HEK293T (cell line): Measurements from ENCODE around the gene RAD17.
"Not testable (repeated sequence)": the region's sequence is repeated elsewhere in the genome, so short reads cannot be mapped to it uniquely, and the experiment has no call there.

Experiments
- CTCF ChIA-PET: fragments of 350-600 bp; formaldehyde crosslinking; extraction: SDS; loops from one replicate; lab custom pipeline; 2021; ENCODE audit warnings: antibody characterized with exemption, inconsistent platforms; lab: Yijun Ruan, JAX
- POLR2A ChIA-PET: fragments of 350-600 bp; formaldehyde crosslinking; extraction: SDS; loops from one replicate; lab custom pipeline; 2020; ENCODE audit warnings: antibody characterized with exemption, inconsistent platforms; lab: Yijun Ruan, JAX
- DNase-seq: peaks from one replicate; pipeline ENCODE4 v3.0.0; 2012; ENCODE audit warnings: mixed read lengths; ENCODE audit errors: extremely low spot score
- ARNT ChIP-seq: fragments of 450-650 bp; IDR thresholded peaks from 2 replicates; pipeline ENCODE4 v1.6.1; 2017; ENCODE audit warnings: mild to moderate bottlenecking
- BHLHE40 ChIP-seq: fragments of 450-650 bp; IDR thresholded peaks from 2 replicates; pipeline ENCODE4 v1.6.1; 2016; ENCODE audit warnings: mild to moderate bottlenecking, moderate library complexity, borderline replicate concordance
- CTBP1 ChIP-seq: fragments of 450-650 bp; IDR thresholded peaks from 2 replicates; pipeline ENCODE4 v1.6.1; 2016; ENCODE audit warnings: borderline replicate concordance
- ELF4 ChIP-seq: fragments of 450-650 bp; IDR thresholded peaks from 2 replicates; pipeline ENCODE4 v1.6.1; 2017; ENCODE audit warnings: antibody characterized with exemption
- FOXA1 ChIP-seq: fragments of 450-650 bp; IDR thresholded peaks from 2 replicates; pipeline ENCODE4 v1.6.1; 2016; ENCODE audit warnings: mild to moderate bottlenecking
- FOXK2 ChIP-seq: fragments of 450-650 bp; IDR thresholded peaks from 2 replicates; pipeline ENCODE4 v1.6.1; 2016; ENCODE audit warnings: mild to moderate bottlenecking
- FOXM1 ChIP-seq: fragments of 450-650 bp; IDR thresholded peaks from 2 replicates; pipeline ENCODE4 v1.6.1; 2017; ENCODE audit warnings: mild to moderate bottlenecking, borderline replicate concordance
- HDGF ChIP-seq: fragments of 450-650 bp; IDR thresholded peaks from 2 replicates; pipeline ENCODE4 v1.6.1; 2017; ENCODE audit warnings: antibody characterized with exemption, borderline replicate concordance
- L3MBTL2 ChIP-seq: fragments of 450-650 bp; conservative IDR thresholded peaks from 2 replicates; pipeline ENCODE4 v1.6.1; 2016; ENCODE audit warnings: mild to moderate bottlenecking
- LEF1 ChIP-seq: fragments of 450-650 bp; IDR thresholded peaks from 2 replicates; pipeline ENCODE4 v1.6.1; 2017; ENCODE audit warnings: mild to moderate bottlenecking, borderline replicate concordance
- NFRKB ChIP-seq: fragments of 450-650 bp; IDR thresholded peaks from 2 replicates; pipeline ENCODE4 v1.6.1; 2016; ENCODE audit warnings: mild to moderate bottlenecking, moderate library complexity
- SP1 ChIP-seq: fragments of 450-650 bp; IDR thresholded peaks from 2 replicates; pipeline ENCODE4 v1.6.1; 2017
- SUZ12 ChIP-seq: fragments of 450-650 bp; IDR thresholded peaks from 2 replicates; pipeline ENCODE4 v1.6.1; 2016; ENCODE audit warnings: mild to moderate bottlenecking
- TARDBP ChIP-seq: fragments of 450-650 bp; IDR thresholded peaks from 2 replicates; pipeline ENCODE4 v1.6.1; 2016
- ZNF384 ChIP-seq: fragments of 450-650 bp; IDR thresholded peaks from 2 replicates; pipeline ENCODE4 v1.6.1; 2016
- TF ChIP-seq, protein P1 (sequence below): fragments of 450-650 bp; IDR thresholded peaks from 2 replicates; pipeline ENCODE4 v1.6.1; 2016

RAD17 gene

GRCh38 chr5:69368458-69369339, 919 bp upstream of the RAD17 start:
- TF ChIP-seq FOXA1, result no peak
- TF ChIP-seq FOXM1, result peak; percentile 85
- TF ChIP-seq, protein P1, sequence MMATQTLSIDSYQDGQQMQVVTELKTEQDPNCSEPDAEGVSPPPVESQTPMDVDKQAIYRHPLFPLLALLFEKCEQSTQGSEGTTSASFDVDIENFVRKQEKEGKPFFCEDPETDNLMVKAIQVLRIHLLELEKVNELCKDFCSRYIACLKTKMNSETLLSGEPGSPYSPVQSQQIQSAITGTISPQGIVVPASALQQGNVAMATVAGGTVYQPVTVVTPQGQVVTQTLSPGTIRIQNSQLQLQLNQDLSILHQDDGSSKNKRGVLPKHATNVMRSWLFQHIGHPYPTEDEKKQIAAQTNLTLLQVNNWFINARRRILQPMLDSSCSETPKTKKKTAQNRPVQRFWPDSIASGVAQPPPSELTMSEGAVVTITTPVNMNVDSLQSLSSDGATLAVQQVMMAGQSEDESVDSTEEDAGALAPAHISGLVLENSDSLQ, result no peak
- no peak for TF ChIP-seq CTBP1
- POLR2A ChIA-PET, result no interaction called here
- peak; percentile 13 for DNase-seq
- CTCF ChIA-PET, result no interaction called here

DNA sequence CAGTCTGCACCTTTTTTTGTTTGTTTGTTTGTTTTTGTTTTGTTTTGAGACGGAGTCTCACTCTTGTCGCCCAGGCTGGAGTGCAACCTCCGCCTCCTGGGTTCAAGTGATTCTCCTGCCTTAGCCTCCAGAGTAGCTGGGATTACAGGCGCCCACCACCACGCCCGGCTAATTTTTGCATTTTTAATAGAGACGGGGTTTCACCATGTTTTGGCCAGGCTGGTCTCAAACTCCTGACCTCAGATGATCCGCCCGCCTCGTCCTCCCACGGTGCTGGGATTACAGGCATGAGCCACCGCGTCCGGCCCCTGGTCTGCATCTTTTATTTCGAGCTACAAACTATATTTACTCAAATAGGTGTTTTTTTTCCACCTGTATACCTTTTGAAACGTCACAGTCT, 717 bp downstream of the RAD17 start:
- POLR2A ChIA-PET, result interaction anchor here (0.6 to 1.4 kb wide), 3 partner anchors 9 to 12 kb away, joined by 3 read pairs; no protein-coding TSS in a partner anchor
- CTCF ChIA-PET, DNase-seq: not testable (repeated sequence)

DNA sequence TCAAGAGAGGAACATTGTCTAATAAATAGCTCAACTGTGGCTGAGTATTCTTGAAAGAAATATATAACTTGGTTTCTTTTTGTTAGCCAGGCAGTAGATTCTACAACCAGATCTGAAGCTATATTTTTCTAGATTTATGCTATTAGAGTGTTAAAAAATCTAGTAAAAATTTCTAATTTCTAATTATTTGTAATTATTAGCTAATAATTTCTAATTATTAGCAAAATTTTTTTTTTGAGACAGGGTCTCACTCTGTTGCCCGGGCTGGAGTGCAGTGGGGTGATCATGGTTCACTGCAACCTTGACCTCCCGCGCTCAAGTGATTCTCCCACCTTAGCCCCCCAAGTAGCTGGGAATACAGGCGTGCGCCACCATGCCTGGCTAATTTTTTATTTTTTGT, 2.8 kb downstream of the RAD17 start:
- POLR2A ChIA-PET, result interaction anchor here (0.5 to 1.3 kb wide), 2 partner anchors 38 to 279 kb away, joined by 3 read pairs; partner anchors contain the start of gene SLC30A5
- no peak for TF ChIP-seq L3MBTL2
- TF ChIP-seq BHLHE40, result no peak
- no peak for DNase-seq
- CTCF ChIA-PET, result no interaction called here

DNA sequence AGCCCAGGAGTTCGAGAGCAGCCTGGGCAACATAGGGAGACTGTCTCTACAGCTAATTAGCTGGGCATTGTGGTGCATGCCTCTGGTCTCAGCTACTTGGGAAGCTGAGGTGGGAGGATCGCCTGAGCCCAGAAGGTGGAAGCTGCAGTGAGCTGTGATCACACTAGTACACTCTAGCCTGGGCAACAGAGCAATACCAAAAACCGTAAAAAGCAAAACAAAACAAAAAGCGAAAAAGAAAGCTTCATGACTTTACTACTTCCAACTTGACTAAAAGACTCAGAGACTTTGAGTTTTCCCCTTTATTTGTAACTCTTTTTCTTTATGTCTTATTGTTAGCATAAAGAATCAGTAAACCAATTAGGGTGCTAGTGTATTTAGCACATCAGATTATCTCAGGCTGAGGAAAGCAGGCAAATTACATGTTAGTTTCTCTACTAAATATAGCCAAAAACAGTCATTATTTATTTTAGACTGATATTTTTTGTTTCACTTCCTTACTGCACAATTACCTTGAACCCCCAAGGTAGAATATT, 5.4 kb downstream of the RAD17 start:
- POLR2A ChIA-PET, result no interaction called here
- no peak for DNase-seq
- CTCF ChIA-PET, result no interaction called here
- TF ChIP-seq CTBP1 (no peak), FOXM1 (no peak), L3MBTL2 (no peak), FOXK2 (no peak), TARDBP (no peak), NFRKB (no peak), FOXA1 (no peak)
- TF ChIP-seq, protein P1, result no peak

DNA sequence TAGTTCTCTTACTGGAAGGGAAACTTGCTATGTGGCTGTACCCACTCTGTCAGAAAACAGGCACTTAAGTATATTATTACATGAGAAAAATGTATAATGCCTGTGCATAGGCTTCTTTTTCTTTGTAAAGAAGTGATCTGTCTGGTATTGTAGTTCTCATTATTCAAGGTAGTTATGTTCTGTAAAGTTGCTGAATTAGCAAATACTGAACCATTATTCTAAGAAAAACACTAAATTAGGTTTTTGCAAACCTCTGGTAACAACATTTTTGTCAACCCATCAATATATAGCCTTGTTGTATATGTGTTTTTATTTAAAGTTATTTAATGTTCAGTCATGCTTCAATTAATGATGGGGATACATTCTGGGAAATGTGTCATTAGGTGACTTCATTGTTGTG, 8.8 kb downstream of the RAD17 start:
- no peak for DNase-seq
- CTCF ChIA-PET, result no interaction called here
- POLR2A ChIA-PET, result interaction anchor here (1.1 kb wide), 1 partner anchor 8 kb away, joined by 3 read pairs; the partner anchor contains the start of gene RAD17
- TF ChIP-seq NFRKB (no peak), BHLHE40 (no peak), FOXA1 (no peak), L3MBTL2 (no peak), HDGF (no peak), SUZ12 (no peak), TARDBP (no peak), LEF1 (no peak), FOXK2 (no peak), SP1 (no peak), CTBP1 (no peak), ARNT (no peak), ELF4 (no peak), ZNF384 (no peak), FOXM1 (no peak)
- TF ChIP-seq, protein P1, result no peak

DNA sequence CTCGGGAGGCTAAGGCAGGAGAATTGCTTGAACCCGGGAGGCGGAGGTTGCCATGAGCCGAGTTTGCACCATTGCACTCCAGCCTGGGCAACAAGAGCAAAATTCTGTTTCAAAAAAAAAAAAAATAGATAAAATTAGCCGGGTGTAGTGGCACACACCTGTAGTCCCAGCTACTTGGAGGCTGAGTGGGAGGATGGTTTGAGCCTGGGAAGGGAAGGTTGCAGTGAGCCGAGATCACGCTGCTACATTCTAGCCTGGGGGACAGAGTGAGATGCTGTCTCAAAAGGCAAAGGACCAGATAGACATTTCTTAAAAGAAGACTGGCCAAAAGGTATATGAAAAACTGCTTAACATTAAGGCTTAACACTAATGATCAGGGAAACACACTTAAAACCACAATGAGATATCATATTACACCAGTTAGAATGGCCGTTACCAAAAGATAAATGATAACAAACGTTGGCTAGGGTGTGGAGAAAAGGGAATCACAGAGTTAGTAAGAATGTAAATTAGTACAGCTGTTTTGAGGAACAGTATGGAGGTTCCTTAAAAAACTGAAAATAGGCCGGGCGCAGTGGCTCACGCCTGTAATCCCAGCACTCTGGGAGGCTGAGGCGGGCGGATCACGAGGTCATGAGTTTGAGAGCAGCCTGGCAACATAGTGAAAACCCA, 35.2 kb downstream of the RAD17 start:
- POLR2A ChIA-PET, result no interaction called here
- no peak for DNase-seq
- TF ChIP-seq, protein P1, result no peak
- no peak for TF ChIP-seq SUZ12
- TF ChIP-seq FOXK2, result no peak
- no peak for TF ChIP-seq ELF4
- TF ChIP-seq FOXA1, result no peak
- TF ChIP-seq TARDBP, result no peak
- TF ChIP-seq BHLHE40, result no peak
- TF ChIP-seq HDGF, result no peak
- TF ChIP-seq CTBP1, result no peak
- TF ChIP-seq ARNT, result no peak
- no peak for TF ChIP-seq LEF1
- TF ChIP-seq NFRKB, result no peak
- TF ChIP-seq FOXM1, result no peak
- TF ChIP-seq L3MBTL2, result no peak
- no peak for TF ChIP-seq ZNF384
- no peak for TF ChIP-seq SP1
- CTCF ChIA-PET, result no interaction called here
